ENCODE results near the gene PIGZ. TPM values are rescaled to one million over a fixed set of nuclear protein-coding genes. Genes with fewer than 3 reads are reported as not detected.

Gene PIGZ
- total RNA-seq, 1 donor from 2014 or later, result not detected

GRCh38 chr3:196942226-196942914 lies 26.3 kb downstream of the PIGZ start, which contains the start of gene NCBP2:
Gene NCBP2, minus strand, starts transcription at chr3:196942528. Its CDS starts 25 bp downstream, at chr3:196942503.
- Histone ChIP-seq H3K9ac (peak within 1 kb of the TSS; percentile 87), H3K36me3 (peaks cover 13% of the 10 kb centered on the region), H4K20me1 (ENCODE audit: low read depth) (peaks cover 16% of the 10 kb centered on the region), H3F3A (ENCODE audit: low read depth) (peaks cover 17% of the 10 kb centered on the region), H3K4me1 (peaks cover 18% of the 10 kb centered on the region), H3K4me3 (peak within 1 kb of the TSS; percentile 90), H3K9me3 (ENCODE audit: low read depth) (no peaks in the 10 kb centered on the region), H3K4me2 (peak within 1 kb of the TSS; percentile 86), H3K27ac (peak within 1 kb of the TSS; percentile 90), H3K27me3 (no peaks in the 10 kb centered on the region), H3K79me2 (ENCODE audit: low read depth) (peaks cover 55% of the 10 kb centered on the region), H2AFZ (replicated peaks) (peak within 1 kb of the TSS; percentile 84)
- Mint-ChIP-seq H3K4me3 (peak within 1 kb of the TSS; percentile 96), H3K4me1 (peaks cover 33% of the 10 kb centered on the region), H3K9me3 (no peaks in the 10 kb centered on the region), H3K27me3 (ENCODE audit: insufficient read depth, low read depth) (peaks cover 5% of the 10 kb centered on the region), H3K27ac (peak within 1 kb of the TSS; percentile 89), H3K36me3 (peaks cover 6% of the 10 kb centered on the region)
- TF ChIP-seq CTCF (IDR thresholded peaks at IDR 0.05), result peak; percentile 73
- TF ChIP-seq EZH2phosphoT487 (IDR thresholded peaks at IDR 0.05), result peak; percentile 46
- no peak for TF ChIP-seq EZH2 (IDR thresholded peaks at IDR 0.05)
- peak; percentile 99 for DNase-seq (ENCODE audit: low spot score)

- Histone ChIP-seq H3K9me3 (ENCODE audit: low read depth) (no peaks in the 10 kb centered on the region), H3K27me3 (no peaks in the 10 kb centered on the region), H3K27ac (peak overlapping the region; percentile 90), H3K9ac (peak overlapping the region; percentile 87), H4K20me1 (ENCODE audit: low read depth) (peaks cover 16% of the 10 kb centered on the region), H3K36me3 (peaks cover 13% of the 10 kb centered on the region), H2AFZ (replicated peaks) (peak overlapping the region; percentile 84), H3K4me2 (peak overlapping the region; percentile 75), H3K4me3 (peak overlapping the region; percentile 90), H3K4me1 (peaks cover 18% of the 10 kb centered on the region), H3K79me2 (ENCODE audit: low read depth) (peaks cover 55% of the 10 kb centered on the region), H3F3A (ENCODE audit: low read depth) (peaks cover 21% of the 10 kb centered on the region)
- peaks cover 3% of the 10 kb centered on the region for H3K27me3 Mint-ChIP-seq (ENCODE audit: insufficient read depth, low read depth)
- peaks cover 12% of the 10 kb centered on the region for H3K36me3 Mint-ChIP-seq
- H3K4me1 Mint-ChIP-seq, result peaks cover 33% of the 10 kb centered on the region
- peak; percentile 79 for DNase-seq (ENCODE audit: low spot score)
- no peak for TF ChIP-seq EZH2phosphoT487 (IDR thresholded peaks at IDR 0.05)
- TF ChIP-seq EZH2 (IDR thresholded peaks at IDR 0.05), result no peak
- no peak for TF ChIP-seq CTCF (IDR thresholded peaks at IDR 0.05)
- H3K9me3 Mint-ChIP-seq, result no peaks in the 10 kb centered on the region
- H3K27ac Mint-ChIP-seq, result peak overlapping the region; percentile 89
- peak overlapping the region; percentile 96 for H3K4me3 Mint-ChIP-seq
Measured at GRCh38 chr3:196941729-196942225, 26.9 kb downstream of the PIGZ start.

- no peaks in the 10 kb centered on the region for H3K9me3 Mint-ChIP-seq
- H3K27ac Mint-ChIP-seq, result no peak overlapping the region
- TF ChIP-seq EZH2 (IDR thresholded peaks at IDR 0.05) (no peak), EZH2phosphoT487 (IDR thresholded peaks at IDR 0.05) (no peak), CTCF (IDR thresholded peaks at IDR 0.05) (no peak)
- Histone ChIP-seq H3K27ac (no peak overlapping the region), H3K9ac (no peak overlapping the region), H3K4me1 (peaks cover 11% of the 10 kb centered on the region), H3K27me3 (no peaks in the 10 kb centered on the region), H4K20me1 (ENCODE audit: low read depth) (peaks cover 13% of the 10 kb centered on the region), H2AFZ (replicated peaks) (no peak overlapping the region), H3K4me3 (no peak overlapping the region), H3K79me2 (ENCODE audit: low read depth) (peaks cover 44% of the 10 kb centered on the region), H3F3A (ENCODE audit: low read depth) (peaks cover 39% of the 10 kb centered on the region), H3K36me3 (peaks cover 19% of the 10 kb centered on the region), H3K9me3 (ENCODE audit: low read depth) (no peaks in the 10 kb centered on the region), H3K4me2 (no peak overlapping the region)
- peaks cover 19% of the 10 kb centered on the region for H3K4me1 Mint-ChIP-seq
- peaks cover 16% of the 10 kb centered on the region for H3K36me3 Mint-ChIP-seq
- no peak for DNase-seq (ENCODE audit: low spot score)
- H3K27me3 Mint-ChIP-seq (ENCODE audit: insufficient read depth, low read depth), result peaks cover 3% of the 10 kb centered on the region
- H3K4me3 Mint-ChIP-seq, result no peak overlapping the region
Measured at GRCh38 chr3:196938576-196938975, 30.1 kb downstream of the PIGZ start.
